Neural cell (in vitro differentiated cells): ENCODE measurements around the gene OR52A5. TPM values are rescaled to one million over a fixed set of nuclear protein-coding genes. Genes with fewer than 3 reads are reported as not detected.

ENCODE experiments used
- H2AFZ ChIP-seq: fragments of 200-600, 300-800 bp; sonication (generic), shearing (Covaris generic); 2 replicates; pipeline ENCODE4 v1.6.0; 2014; ENCODE audit warnings: low read depth, mild to moderate bottlenecking, antibody characterized with exemption, low read length, moderate library complexity
- H3F3A ChIP-seq: fragments of 200-600 bp; shearing (Covaris generic); 2 replicates; pipeline ENCODE4 v1.6.1; 2016; ENCODE audit warnings: mild to moderate bottlenecking, moderate library complexity, mixed read lengths, antibody characterized with exemption, low read length; ENCODE audit not compliant: insufficient read depth, poor library complexity, severe bottlenecking
- H3K27ac ChIP-seq: fragments of 200-600, 300-800 bp; sonication (generic), shearing (Covaris generic); 2 replicates; pipeline ENCODE4 v1.5.1; 2014; ENCODE audit warnings: mild to moderate bottlenecking, low read length, moderate library complexity
- H3K27me3 ChIP-seq: fragments of 300-800, 200-600 bp; sonication (generic), shearing (Covaris generic); 2 replicates; pipeline ENCODE4 v1.6.0; 2014; ENCODE audit warnings: mild to moderate bottlenecking, low read depth, low read length, moderate library complexity; ENCODE audit not compliant: insufficient read depth
- H3K36me3 ChIP-seq: fragments of 300-800, 200-600 bp; sonication (generic), shearing (Covaris generic); 2 replicates; pipeline ENCODE4 v1.5.1; 2014; ENCODE audit warnings: mild to moderate bottlenecking, antibody characterized with exemption, low read length, moderate library complexity; ENCODE audit not compliant: insufficient read depth
- H3K4me2 ChIP-seq: fragments of 300-800, 200-600 bp; sonication (generic), shearing (Covaris generic); 2 replicates; pipeline ENCODE4 v1.6.0; 2014; ENCODE audit warnings: mild to moderate bottlenecking, low read length
- H3K4me3 ChIP-seq: fragments of 300-800, 200-600 bp; sonication (generic), shearing (Covaris generic); 2 replicates; pipeline ENCODE4 v1.5.1; 2014; ENCODE audit warnings: mild to moderate bottlenecking, low read length, moderate library complexity
- H3K79me2 ChIP-seq: fragments of 200-600 bp; shearing (Covaris generic); replicated peaks from 2 replicates; pipeline ENCODE4 v1.6.0; 2014; ENCODE audit warnings: mild to moderate bottlenecking, low read length, moderate library complexity; ENCODE audit not compliant: insufficient read depth
- H3K9ac ChIP-seq: fragments of 300-800, 200-600 bp; sonication (generic), shearing (Covaris generic); 2 replicates; pipeline ENCODE4 v1.6.1; 2016; ENCODE audit warnings: mild to moderate bottlenecking, low read length, mixed read lengths
- H3K9me2 ChIP-seq: fragments of 200-600 bp; shearing (Covaris generic); 2 replicates; pipeline ENCODE4 v1.6.1; 2016; ENCODE audit warnings: mild to moderate bottlenecking, low read length, mixed read lengths; ENCODE audit not compliant: insufficient read depth
- H3K9me3 ChIP-seq: fragments of 200-600, 300-800 bp; sonication (generic), shearing (Covaris generic); 2 replicates; pipeline ENCODE4 v1.6.1; 2016; ENCODE audit warnings: mild to moderate bottlenecking, mixed run types, low read length, moderate library complexity, mixed read lengths
- H4K20me1 ChIP-seq: fragments of 200-600 bp; shearing (Covaris generic); 2 replicates; pipeline ENCODE4 v1.6.1; 2016; ENCODE audit warnings: mild to moderate bottlenecking, mixed run types; ENCODE audit not compliant: insufficient read depth
- CTCF ChIP-seq: fragments of 450-650 bp; IDR thresholded peaks from 2 replicates; pipeline ENCODE4 v1.5.1; 2014; ENCODE audit warnings: antibody characterized with exemption, mild to moderate bottlenecking, moderate library complexity; ENCODE audit not compliant: poor library complexity, severe bottlenecking
- EP300 ChIP-seq: fragments of 450-650 bp; conservative IDR thresholded peaks from 2 replicates; pipeline ENCODE4 v1.6.1; 2014; ENCODE audit warnings: antibody characterized with exemption, mild to moderate bottlenecking, moderate library complexity; ENCODE audit not compliant: poor library complexity, severe bottlenecking
- EZH2 ChIP-seq: fragments of 200-600, 300-800 bp; shearing (Covaris generic), sonication (generic); IDR thresholded peaks from 2 replicates; pipeline ENCODE4 v1.6.1; 2014; ENCODE audit warnings: antibody characterized with exemption, low read length, borderline replicate concordance, mild to moderate bottlenecking; ENCODE audit not compliant: insufficient read depth, poor library complexity, severe bottlenecking
- MXI1 ChIP-seq: fragments of 450-650 bp; conservative IDR thresholded peaks from 2 replicates; pipeline ENCODE4 v1.6.1; 2014; ENCODE audit warnings: antibody characterized with exemption, mild to moderate bottlenecking; ENCODE audit not compliant: poor library complexity, severe bottlenecking
- POLR2AphosphoS5 ChIP-seq: IDR thresholded peaks from 2 replicates; pipeline ENCODE4 v1.6.1; 2012
- RAD21 ChIP-seq: fragments of 450-650 bp; conservative IDR thresholded peaks from 2 replicates; pipeline ENCODE4 v1.6.1; 2014; ENCODE audit warnings: antibody characterized with exemption, mild to moderate bottlenecking, moderate library complexity
- REST ChIP-seq: IDR thresholded peaks from 2 replicates; pipeline ENCODE4 v1.6.1; 2012; ENCODE audit warnings: borderline replicate concordance
- SMC3 ChIP-seq: fragments of 450-650 bp; conservative IDR thresholded peaks from 2 replicates; pipeline ENCODE4 v1.6.1; 2014; ENCODE audit warnings: antibody characterized with exemption, mild to moderate bottlenecking, moderate library complexity; ENCODE audit not compliant: poor library complexity
- TAF1 ChIP-seq: IDR thresholded peaks from 2 replicates; pipeline ENCODE4 v1.6.1; 2012; ENCODE audit warnings: low read depth
- polyA plus RNA-seq: library from polyadenylated mRNA; depleted of rRNA; stranded (reverse); fragments of >200 nt; gene quantifications from 2 replicates; pipeline ENCODE4 v1.2.3, GENCODE V29; 2014

OR52A5 gene
- polyA plus RNA-seq, 1 donor from 2014 or later = not detected

- H3K27me3 ChIP-seq = no peaks in the 10 kb centered on the region
- no peaks in the 10 kb centered on the region for H3K9me3 ChIP-seq
- H4K20me1 ChIP-seq = no peaks in the 10 kb centered on the region
- H3F3A ChIP-seq = no peaks in the 10 kb centered on the region
- no peak overlapping the region for H3K4me2 ChIP-seq
- no peak overlapping the region for H3K4me3 ChIP-seq
- H3K9me2 ChIP-seq = no peaks in the 10 kb centered on the region
- H3K36me3 ChIP-seq = no peaks in the 10 kb centered on the region
- H3K79me2 ChIP-seq = no peaks in the 10 kb centered on the region
- H3K9ac ChIP-seq = no peak overlapping the region
- TF ChIP-seq TAF1 (no peak), CTCF (no peak), EP300 (no peak), MXI1 (no peak), SMC3 (no peak), REST (no peak), RAD21 (no peak), EZH2 (no peak), POLR2AphosphoS5 (no peak)
- no peak overlapping the region for H3K27ac ChIP-seq
- no peak overlapping the region for H2AFZ ChIP-seq
Measured at GRCh38 chr11:5102246-5102645, 35.9 kb downstream of the OR52A5 start.

- H3K27me3 ChIP-seq = no peaks in the 10 kb centered on the region
- no peaks in the 10 kb centered on the region for H3K9me3 ChIP-seq
- TF ChIP-seq EZH2 (no peak), RAD21 (no peak), CTCF (no peak), REST (no peak), SMC3 (no peak), MXI1 (no peak), TAF1 (no peak), EP300 (no peak)
- H3K36me3 ChIP-seq = no peaks in the 10 kb centered on the region
- no peaks in the 10 kb centered on the region for H3K79me2 ChIP-seq
- H2AFZ ChIP-seq = no peak overlapping the region
- no peak overlapping the region for H3K9ac ChIP-seq
- no peak overlapping the region for H3K4me3 ChIP-seq
- no peaks in the 10 kb centered on the region for H4K20me1 ChIP-seq
- no peak overlapping the region for H3K4me2 ChIP-seq
- no peaks in the 10 kb centered on the region for H3K9me2 ChIP-seq
- no peak overlapping the region for H3K27ac ChIP-seq
- H3F3A ChIP-seq = no peaks in the 10 kb centered on the region
Measured at GRCh38 chr11:5096011-5096410, 42.1 kb downstream of the OR52A5 start.
